NCI-H82 treated with DMSO at 0.1 percent for 48 hours (cell line): ENCODE results near the gene HARS1.
"Not testable (repeated sequence)": the region's sequence is repeated elsewhere in the genome, so short reads cannot be mapped to it uniquely, and the experiment has no call there.

ENCODE experiments used
- DNase-seq: peaks from one replicate; lab custom pipeline; 2025; ENCODE audit not compliant: unreplicated experiment; lab: John Stamatoyannopoulos, UW

The HARS1 gene

DNA sequence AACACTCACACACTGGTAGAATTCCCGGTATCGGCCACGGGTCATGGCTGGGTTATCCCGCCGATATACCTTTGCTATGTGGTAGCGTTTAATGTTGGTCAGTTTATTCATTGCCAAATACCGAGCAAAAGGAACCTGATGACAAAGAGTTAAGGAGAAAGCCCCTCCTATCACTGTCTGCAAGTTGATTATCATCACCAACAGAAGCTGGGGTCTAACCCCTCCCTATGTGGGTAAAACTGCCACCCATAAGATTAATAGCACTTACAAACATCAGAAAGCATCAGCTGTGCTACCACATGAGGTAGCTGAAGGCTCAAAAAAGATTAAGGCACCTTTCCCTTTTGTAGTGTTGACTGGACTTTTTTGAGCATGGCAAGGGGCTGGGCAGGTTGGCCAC is 12.2 kb downstream of the HARS1 start:
- DNase-seq, result no peak

DNA sequence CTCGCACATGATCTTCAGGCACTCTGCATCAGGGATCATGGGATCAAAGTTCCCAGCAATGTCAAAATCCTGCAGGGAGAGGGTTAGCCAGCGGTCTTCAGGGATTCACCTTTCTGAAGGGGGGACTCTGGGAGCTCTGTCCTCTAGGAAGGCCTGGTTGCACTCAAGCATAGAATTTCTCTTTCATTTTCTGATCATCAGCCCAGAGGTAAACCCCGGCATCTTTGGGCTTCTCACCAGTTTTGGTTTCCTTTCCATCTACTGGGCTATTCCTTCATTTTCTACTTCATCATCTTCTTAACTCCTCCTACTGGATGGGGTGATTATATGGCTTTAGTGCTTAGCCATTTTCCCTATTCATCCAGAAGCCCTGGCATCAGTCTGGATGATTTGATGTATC is 13.2 kb downstream of the HARS1 start:
- DNase-seq, result no peak

DNA sequence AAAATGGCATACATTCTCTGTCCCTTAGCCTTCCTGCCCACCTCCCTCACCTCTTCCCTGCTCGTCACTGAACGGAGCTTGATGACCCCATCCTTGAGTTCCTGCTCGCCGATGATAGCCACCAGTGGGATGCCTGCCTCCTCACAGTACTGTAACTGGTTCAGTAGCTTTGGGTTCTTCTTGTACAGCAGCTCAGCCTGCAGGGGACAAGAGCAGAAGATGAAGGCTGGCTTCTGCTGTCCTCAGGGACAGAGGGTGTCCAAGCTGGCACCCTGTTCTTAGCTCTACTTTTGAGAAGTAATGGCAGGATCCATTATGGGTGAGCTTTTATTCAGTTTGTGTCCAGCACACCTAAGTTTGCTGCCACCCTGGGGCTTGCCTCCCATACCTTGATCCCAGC is 16.5 kb downstream of the HARS1 start:
- no peak for DNase-seq

DNA sequence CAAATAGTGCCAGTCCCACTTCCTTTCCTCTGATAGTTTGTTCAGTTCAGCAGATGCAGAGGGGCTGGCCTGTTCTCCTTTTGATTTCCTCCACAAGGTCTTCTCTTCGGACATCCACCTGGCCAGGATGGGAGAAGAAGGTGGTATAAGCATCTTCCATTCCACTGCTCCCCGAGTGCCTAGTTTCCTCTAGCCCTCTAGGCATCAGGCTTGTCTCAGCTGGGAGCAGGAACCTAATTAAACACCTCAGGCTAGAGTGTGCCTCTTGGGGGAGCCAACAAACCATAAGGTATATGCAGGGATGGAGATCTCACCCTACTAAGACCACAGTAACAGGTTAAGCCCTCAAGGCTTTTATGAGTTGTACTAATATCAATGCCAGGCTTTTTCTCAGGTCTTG is 17.0 kb downstream of the HARS1 start:
- DNase-seq, result no peak

DNA sequence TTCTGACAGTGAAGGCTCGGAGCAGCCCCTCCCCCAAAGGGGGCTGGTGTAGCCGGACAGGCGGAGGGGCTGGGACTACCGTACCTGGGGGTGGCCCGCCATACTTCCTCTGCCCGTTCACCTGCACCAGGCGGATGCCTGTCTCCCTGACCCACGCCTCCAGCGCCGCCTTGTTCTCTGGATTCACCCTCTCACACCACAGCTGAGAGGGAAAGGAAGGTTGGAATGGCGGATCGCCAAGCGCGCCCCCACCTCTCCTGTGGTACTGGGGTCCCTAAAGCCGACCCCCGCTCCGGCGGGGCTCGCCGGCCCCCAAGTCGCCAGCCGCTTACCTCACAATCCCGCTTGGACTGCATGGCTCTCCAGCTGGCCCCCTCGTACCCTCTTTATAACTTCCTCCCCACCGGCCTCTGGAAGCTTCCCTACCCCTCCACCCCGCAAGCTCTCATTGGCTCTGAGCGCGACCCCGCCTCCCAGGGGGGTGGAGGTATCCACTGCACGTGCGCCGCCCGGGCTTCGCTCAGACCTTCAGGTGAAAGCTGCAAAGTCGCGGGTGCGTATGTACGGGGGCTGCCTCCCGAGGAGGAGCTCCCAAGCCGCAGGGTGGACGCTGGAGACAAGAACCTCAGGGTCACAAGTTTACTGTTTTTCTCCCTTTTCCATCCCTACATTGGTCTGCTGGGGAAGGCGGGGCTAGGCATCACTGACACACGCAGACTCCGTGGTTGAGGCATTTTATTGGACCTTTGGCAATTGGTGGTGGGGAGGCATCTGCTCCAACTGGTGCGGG is 17.8 kb downstream of the HARS1 start, which contains the start of gene DND1:
TSS of gene DND1 (minus strand) at position 390 of the 790 bp plus-strand sequence. CDS start at position 356, 34 bp downstream.
- no peak for DNase-seq

DNA sequence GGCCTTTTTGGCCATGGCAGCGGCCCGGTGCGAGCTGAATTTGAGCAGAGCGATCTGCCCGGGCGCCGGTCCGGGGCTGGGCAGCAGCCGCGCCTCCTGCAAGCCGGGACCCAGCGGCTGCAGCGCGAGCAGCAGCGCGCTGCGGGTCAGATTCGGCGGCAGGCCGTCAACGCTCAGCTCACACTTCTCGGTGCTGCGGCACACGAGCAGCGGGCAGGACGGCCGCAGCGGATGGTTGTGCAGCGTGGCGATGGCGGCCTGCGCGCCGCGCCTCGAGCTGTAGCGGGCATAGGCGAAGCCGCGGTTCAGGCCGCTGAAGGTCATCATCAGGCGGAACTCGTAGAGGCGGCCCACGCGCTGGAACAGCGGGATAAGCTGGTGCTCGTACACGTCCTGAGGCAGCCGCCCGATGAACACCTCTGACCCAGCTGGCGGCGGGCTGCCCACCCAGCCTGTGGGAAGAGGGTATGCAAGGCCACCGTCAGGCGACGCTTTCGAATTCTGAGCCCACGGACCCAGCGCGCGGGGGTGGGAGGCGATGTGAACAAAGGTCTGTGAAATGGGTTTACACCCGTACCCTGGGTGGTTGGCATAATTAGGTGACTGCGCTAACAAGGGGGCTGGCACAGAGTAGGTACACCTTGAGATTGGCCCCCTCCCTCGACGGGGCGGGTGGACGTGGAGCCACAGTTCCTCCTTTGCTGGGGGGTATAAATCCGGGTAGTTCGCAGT is 18.5 kb downstream of the HARS1 start:
- no peak for DNase-seq

DNA sequence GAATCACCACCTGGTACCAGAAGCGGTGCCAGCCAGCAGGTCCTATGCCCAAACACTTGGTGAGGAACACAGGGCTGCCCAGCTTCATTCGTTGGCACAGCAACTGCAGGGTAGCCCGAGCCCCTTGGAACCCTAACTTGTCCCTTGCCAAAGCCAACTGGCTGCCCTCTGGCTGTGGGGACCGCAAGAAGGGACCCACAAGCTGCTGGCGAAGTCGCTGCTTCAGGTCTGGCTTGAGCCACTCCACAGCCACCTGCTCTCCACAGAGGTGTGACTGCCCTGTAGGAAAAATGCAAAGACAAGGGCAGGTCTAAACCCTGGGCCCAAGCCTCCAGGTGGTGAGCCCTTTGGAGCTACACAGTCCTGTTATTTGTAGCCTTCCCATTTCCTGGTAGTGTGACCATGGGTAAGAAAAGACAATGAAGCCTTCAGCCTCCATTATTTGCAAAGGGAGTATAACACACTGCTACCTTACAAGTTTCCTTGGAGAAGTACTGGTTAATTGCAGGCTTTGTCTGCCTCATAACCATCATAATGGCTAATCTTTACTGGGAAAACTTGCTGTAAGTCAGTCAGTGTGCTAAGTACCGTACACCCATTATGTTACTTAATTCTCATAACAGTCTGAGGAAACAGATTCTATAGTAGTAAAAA is 19.6 kb downstream of the HARS1 start:
- DNase-seq, result no peak

DNA sequence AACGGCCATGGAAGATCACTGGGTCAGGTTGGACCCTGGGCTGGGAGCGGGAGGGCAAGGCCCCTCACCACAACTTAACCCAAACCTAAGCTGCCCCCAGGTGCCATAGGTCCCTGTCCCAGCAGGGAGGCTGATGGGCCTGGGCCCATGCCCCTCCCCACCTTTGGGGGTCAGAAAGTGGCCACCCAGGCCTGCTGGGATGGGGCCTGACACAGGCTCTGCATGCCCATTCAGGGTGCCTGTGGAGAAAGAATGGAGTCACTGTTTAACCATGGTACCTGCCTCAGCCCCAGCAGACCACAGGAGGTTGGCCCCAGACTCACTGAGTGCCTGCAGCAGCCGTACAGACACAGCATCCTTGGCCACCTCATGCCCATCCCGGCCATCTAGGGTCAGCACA is 20.1 kb downstream of the HARS1 start:
- DNase-seq, result not testable (repeated sequence)

DNA sequence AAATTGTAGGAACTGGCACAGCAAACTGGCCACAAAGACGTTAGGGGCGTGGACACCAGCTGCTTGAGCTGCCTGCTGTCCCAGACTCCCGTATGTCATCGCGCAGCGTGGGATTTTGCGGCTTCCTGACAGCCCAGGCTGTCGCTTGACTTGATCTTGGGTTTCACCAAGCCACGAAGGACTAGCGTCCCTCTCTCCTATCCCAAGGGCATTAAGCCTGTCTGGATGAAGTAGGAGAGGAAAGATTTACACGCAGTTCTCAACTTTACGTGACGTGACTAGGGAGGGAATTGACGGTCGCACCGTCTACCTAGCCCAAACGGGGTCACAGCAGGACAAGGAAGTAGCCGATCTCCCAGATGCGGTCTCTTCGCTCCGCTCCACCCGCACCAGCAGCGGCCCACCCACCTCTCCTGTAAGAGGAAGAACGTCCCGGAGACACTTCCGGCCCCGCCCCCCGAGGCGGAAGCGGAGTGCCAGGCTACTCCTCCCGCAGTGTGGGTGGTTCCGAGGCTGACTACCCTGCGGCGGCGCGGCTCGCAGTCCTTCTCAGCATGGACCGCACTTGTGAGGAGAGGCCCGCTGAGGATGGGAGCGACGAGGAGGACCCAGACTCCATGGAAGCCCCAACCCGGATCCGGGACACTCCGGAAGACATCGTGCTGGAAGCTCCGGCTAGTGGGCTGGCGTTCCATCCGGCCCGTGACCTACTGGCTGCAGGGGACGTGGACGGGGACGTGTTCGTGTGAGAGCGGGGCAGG is 26.6 kb downstream of the HARS1 start, which contains the start of gene WDR55:
TSS of gene WDR55 (plus strand) at position 546 of the 761 bp plus-strand sequence. CDS start at position 555, 9 bp downstream.
- DNase-seq, result peak; percentile 63

DNA sequence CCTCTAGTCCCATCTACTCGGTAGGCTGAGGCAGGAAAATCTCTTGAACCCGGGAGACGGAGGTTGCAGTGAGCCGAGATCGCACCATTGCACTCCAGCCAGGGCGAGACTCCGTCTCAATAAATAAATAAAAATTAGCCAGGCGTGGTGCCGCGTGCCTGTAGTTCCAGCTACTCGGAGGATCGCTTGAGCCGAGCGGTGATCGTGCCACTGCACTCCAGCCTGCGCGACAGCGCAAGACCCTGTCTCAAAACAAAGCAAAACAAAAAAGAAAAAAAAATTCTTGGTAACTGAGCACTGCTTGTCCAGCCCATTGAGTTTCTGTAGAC is 27.2 kb downstream of the HARS1 start:
- DNase-seq, result no peak

DNA sequence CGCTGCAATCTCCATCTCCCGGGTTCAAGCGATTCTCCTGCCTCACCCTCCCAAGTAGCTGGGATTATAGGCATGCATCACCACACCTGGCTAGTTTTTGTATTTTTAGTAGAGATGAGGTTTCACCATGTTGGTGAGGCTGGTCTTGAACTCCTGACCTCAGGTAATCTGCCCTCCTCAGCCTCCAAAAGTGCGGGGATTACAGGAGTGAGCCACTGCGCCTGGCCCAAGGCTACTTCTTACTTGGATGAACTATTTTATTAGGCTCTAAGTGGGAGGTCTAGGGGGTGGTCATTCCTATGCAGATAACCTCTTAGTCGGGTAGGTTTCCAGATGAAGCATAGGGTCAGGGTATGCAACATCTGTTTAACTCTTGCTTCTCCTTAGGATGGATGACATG is 30.8 kb downstream of the HARS1 start:
- not testable (repeated sequence) for DNase-seq

DNA sequence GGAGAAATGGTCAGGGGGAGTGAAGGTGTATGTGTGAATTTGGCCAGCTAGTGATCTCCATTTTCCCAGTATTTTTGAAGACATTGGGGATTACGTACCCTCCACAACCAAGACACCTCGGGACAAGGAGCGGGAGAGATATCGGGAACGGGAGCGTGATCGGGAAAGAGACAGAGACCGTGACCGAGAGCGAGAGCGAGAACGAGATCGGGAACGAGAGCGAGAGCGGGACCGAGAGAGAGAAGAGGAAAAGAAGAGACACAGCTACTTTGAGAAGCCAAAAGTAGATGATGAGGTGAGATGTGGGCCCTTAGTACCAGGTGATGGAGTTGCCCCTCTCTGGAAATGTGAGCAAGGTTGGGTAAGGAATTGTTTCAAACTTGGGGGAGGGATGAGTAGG is 32.3 kb downstream of the HARS1 start:
- no peak for DNase-seq

DNA sequence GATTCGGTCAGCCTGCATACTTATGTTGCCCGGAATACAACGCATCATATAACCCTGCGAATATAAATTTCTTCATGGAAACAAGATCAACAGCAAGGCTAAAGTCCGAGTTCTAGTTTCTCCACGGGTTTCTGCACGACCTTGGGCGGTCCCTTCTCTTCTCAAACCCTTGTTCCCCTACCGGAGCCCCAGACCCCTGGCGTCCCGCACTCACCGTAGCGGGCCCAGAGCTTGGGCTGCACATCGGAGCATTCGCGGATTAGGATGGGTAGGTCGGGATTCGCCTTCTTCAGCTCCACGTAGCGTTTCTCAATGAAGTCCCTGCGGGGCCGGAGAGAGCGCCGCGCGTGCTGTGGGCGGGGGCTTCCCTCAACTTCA is 44.1 kb downstream of the HARS1 start:
- DNase-seq, result no peak

DNA sequence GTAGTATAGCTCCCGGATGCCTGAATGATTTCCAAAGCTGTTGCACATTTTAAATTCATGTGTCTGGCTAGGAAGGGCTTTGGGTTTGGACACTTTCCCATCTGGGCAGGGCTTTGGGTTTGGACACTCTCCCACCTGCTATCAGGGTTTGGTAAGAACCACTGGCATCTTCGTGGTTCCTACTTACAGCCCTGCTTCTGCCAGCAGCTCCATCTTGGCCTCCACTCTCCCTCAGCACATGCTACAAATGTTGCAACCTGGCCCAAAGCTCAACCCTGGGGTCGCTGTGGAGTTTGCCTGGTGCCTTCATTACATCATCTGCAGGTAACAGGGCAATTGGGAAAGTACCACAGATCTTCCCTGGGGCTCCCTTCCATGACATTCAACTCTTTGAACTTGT is 48.5 kb downstream of the HARS1 start:
- DNase-seq, result no peak

DNA sequence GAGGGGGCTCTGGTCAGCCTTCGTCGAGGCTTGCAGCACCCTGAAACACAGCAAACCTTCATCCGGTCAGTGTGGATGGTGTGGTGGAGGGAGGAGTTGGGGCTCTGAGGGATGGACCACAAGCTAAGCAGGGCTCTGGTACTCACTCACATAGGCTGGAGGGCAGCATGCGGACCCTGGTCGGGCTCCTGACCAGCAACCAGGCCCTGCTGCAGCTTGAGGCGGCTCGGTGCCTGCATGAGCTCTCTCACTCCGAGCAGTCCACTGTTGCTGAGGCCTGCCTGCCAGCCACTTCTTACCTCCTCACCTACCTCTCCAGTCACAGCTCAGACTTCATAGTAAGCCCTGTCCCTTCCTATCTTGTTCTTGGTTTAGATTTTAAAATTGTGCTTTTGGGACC is 49.5 kb downstream of the HARS1 start:
- no peak for DNase-seq

DNA sequence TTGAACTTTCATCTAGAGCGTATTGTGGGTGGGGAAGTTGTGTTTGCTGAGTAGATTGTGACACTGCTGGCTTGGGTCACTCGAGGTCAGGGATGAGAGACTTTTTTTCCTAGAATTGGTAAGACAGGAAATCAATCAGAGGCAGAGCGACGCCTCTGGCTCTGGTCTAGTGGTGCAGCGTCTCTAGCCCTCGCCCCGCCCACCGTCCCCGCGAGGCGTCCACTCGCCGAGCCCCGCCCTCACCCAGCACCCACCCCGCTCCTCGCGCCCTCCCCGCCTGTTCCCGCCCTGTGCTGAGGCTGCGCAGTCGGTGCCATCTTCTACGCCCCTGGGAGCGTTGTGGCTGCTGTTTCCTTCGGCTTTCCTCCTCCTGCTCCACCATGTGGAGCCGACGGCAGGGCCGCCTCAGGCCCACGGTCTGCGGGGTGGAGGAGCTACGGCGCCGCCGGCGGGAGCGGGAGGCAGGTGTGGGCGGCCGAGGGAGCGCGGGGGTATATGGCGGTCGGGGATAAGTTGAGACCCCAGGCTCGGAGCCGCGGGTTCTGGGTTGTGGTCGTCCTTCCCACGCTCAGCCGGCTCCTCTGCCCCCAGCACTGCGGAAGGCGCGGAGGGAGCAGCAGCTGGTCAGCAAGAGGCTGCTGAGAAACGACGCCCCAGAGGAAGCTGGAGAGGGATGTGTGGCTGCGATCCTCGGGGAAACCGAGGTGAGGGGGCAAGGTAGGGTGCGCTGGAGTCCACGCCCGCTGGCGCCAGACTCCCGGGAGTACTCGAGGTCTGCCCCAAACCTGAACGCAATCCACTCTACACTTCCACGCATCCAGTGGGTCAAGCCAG is 51.8 kb downstream of the HARS1 start, which contains the start of gene TMCO6:
TSS of gene TMCO6 (plus strand) at position 304 of the 834 bp plus-strand sequence. CDS start at position 381, 77 bp downstream.
- peak; percentile 86 for DNase-seq

DNA sequence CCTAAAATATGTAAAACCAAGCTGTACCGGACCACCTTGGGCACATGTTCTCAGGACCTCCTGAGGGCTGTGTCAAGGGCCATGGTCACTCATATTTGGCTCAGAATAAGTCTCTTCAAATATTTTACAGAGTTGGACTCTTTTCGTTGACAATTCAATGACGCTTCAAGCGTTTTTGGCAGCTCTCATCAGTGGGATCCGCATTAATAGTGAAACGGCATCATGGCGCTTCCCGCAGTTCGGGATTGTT is 52.3 kb downstream of the HARS1 start:
- not testable (repeated sequence) for DNase-seq

DNA sequence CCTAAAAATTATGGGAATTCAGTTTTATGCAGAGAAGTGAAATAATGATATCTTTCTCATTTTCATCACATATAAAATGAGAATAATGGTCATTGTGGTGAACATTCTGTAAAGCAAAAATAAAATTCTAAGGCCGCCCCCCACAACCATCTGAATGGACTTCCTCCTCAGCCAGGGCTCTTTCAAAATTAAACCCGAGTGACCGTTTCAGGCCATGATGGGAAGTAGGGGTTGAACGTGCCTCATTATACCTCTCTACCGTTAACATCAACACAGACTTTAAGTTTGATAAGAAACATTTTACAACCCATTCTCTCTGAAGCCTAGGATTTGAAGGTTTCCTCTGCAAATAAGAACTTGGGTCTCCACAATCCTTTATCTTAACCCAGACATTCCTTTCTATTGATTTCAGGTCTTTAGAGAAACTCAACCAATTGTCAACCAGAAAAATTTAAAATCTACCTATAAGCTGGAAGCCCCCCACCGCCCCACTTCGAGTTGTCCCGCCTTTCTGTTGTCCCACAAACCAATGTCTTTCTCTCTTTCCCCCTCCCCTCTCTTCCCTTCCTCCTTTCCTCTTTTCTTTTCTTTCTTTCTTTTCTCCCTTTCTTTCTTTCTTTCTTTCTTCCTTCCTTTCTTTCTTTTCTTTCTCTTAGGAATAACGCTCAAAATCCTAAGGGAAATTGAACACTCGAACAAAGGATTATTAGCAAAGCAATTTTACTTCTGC is 53.6 kb downstream of the HARS1 start:
- DNase-seq, result no peak

DNA sequence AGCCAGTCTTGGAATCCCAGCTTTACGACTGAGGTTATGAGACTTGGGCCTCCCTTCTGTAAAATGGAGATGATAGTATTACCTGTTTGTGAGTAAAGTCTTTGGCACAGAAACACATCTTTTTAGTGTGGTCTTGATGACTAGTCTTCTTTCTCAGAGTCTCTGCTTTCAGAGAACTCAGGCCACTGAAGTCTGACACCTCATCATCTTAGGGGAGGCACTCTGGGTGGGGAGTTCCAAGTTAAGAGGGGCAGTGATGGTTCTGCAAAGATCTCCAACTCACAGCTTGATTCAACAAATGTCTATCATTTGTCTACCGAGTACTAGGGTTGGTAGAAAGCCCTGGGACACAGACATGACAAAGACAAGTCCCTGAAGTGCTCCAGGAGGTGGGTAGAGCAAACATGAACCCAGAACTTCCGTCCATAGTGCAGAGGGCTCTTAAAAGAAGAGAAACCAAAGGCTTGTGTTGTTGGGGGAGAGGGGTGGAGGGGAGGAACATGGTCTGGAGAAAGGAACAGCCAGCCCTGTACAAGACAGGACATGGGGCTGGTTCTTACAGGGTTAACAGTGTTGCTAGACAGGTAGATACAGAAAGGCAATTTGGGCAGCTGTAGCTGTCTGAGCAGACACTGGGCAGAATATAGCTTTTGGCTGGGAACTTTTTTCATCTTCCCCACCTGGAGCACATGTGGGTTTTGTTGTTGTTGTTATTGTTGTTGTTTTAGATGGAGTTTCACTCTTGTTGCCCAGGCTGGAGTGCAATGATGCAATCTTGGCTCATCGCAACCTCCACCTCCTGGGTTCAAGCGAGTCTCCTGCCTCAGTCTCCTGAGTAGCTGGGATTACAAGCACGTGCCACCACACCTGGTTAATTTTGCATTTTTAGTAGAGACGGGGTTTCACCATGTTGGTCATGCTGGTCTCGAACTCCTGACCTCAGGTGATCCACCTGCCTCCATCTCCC is 55.6 kb downstream of the HARS1 start:
- DNase-seq, result no peak
